Measurements from ENCODE around the gene CWC15.
A peak's percentile ranks its signal among the peaks of the same experiment; 100 is the strongest.
"Not testable (repeated sequence)": the region's sequence is repeated elsewhere in the genome, so short reads cannot be mapped to it uniquely, and the experiment has no call there.

CWC15 gene

GRCh38 chr11:94973099-94973968 is at the start of gene CWC15, which contains the start of gene KDM4D:
CWC15 (minus strand) TSS chr11:94973556; CDS start chr11:94972185, 1,371 bp downstream.
KDM4D (plus strand) TSS chr11:94973709; CDS start chr11:94997373, 23,664 bp downstream.
- DNase-seq = peak; percentile 98

- not testable (repeated sequence) for DNase-seq
Measured at GRCh38 chr11:95021468-95021867, 48.1 kb upstream of the CWC15 start.

GRCh38 chr11:95016139-95016538 is 42.8 kb upstream of the CWC15 start:
- DNase-seq = no peak

- DNase-seq = no peak
Measured at GRCh38 chr11:95014184-95014821, 40.9 kb upstream of the CWC15 start.

- DNase-seq = no peak
Measured at GRCh38 chr11:95011376-95011775, 38.0 kb upstream of the CWC15 start.

GRCh38 chr11:95005642-95006041 is 32.3 kb upstream of the CWC15 start:
- no peak for DNase-seq

- no peak for DNase-seq
Measured at GRCh38 chr11:95003716-95004115, 30.4 kb upstream of the CWC15 start.

GRCh38 chr11:94998285-94998684 is 24.9 kb upstream of the CWC15 start:
- DNase-seq = no peak

GRCh38 chr11:94997437-94997836 is 24.1 kb upstream of the CWC15 start:
- no peak for DNase-seq

- DNase-seq = no peak
Measured at GRCh38 chr11:94993400-94993943, 20.1 kb upstream of the CWC15 start.

- no peak for DNase-seq
Measured at GRCh38 chr11:94988748-94989147, 15.4 kb upstream of the CWC15 start.

GRCh38 chr11:94987378-94987777 is 14.0 kb upstream of the CWC15 start:
- DNase-seq = no peak

GRCh38 chr11:94975599-94975998 is 2.2 kb upstream of the CWC15 start:
- DNase-seq = no peak

GRCh38 chr11:94974178-94974577 is 822 bp upstream of the CWC15 start:
- DNase-seq = no peak

GRCh38 chr11:94972700-94973098 is 657 bp downstream of the CWC15 start:
- DNase-seq = no peak

- peak; percentile 27 for DNase-seq
Measured at GRCh38 chr11:94968334-94968958, 4.9 kb downstream of the CWC15 start.

- no peak for DNase-seq
Measured at GRCh38 chr11:94964934-94965333, 8.4 kb downstream of the CWC15 start.

- no peak for DNase-seq
Measured at GRCh38 chr11:94961255-94961654, 12.1 kb downstream of the CWC15 start.

- no peak for DNase-seq
Measured at GRCh38 chr11:94960488-94960887, 12.9 kb downstream of the CWC15 start.

GRCh38 chr11:94959179-94959578 is 14.2 kb downstream of the CWC15 start:
- DNase-seq = no peak

- peak; percentile 64 for DNase-seq
Measured at GRCh38 chr11:94958121-94958696, 15.1 kb downstream of the CWC15 start.

- no peak for DNase-seq
Measured at GRCh38 chr11:94956963-94957362, 16.4 kb downstream of the CWC15 start.

GRCh38 chr11:94954753-94955152 is 18.6 kb downstream of the CWC15 start:
- DNase-seq = no peak

Measured in eye (tissue), 1 donor.